ENCODE results near the gene GNAT1. TPM values are rescaled to one million over a fixed set of nuclear protein-coding genes. Genes with fewer than 3 reads are reported as not detected.

GNAT1 gene
- total RNA-seq, 3 donors from 2014 or later = not detected

GRCh38 chr3:50192124-50192523 lies 714 bp downstream of the GNAT1 start:
- Histone ChIP-seq H3K4me3 (no peak overlapping the region), H3K27me3 (peaks cover 14 to 30% of the 10 kb centered on the region in 2 donors), H3K36me3 (no peaks in the 10 kb centered on the region), H3K9me3 (no peaks in the 10 kb centered on the region), H3K4me1 (peaks cover 0 to 4% of the 10 kb centered on the region in 2 donors), H3K27ac (no peak overlapping the region)
- intact Hi-C loops (cut with DNase I; ENCODE audit: low total_unique reads) = no loop called here
- no peak for DNase-seq (ENCODE audit: low spot score in 2 of 2)
- TF ChIP-seq POLR2A (IDR thresholded peaks at IDR 0.05) (no peak), POLR2AphosphoS5 (IDR thresholded peaks at IDR 0.05) (no peak), CTCF (IDR thresholded peaks at IDR 0.05) (no peak)

GRCh38 chr3:50192689-50193141 lies 1.3 kb downstream of the GNAT1 start:
- Histone ChIP-seq H3K4me3 (peak overlapping the region in 1 of 3 donors; percentile 47), H3K36me3 (no peaks in the 10 kb centered on the region), H3K4me1 (peaks cover 0 to 4% of the 10 kb centered on the region in 2 donors), H3K27ac (no peak overlapping the region), H3K9me3 (no peaks in the 10 kb centered on the region), H3K27me3 (peaks cover 14 to 30% of the 10 kb centered on the region in 2 donors)
- peak; percentile 51 to 79 for DNase-seq (ENCODE audit: low spot score in 2 of 2)
- intact Hi-C loops (cut with DNase I; ENCODE audit: low total_unique reads) = loop anchor here (1.0 kb wide), 1 partner anchor 79 kb away; no protein-coding TSS in a partner anchor
- no peak for TF ChIP-seq POLR2A (IDR thresholded peaks at IDR 0.05)
- TF ChIP-seq POLR2AphosphoS5 (IDR thresholded peaks at IDR 0.05) = no peak
- peak; percentile 84 to 94 (median 87) for TF ChIP-seq CTCF (IDR thresholded peaks at IDR 0.05)

- intact Hi-C loops (cut with DNase I; ENCODE audit: low total_unique reads) = loop anchor here (1.0 kb wide), 1 partner anchor 78 kb away; no protein-coding TSS in a partner anchor
- TF ChIP-seq POLR2A (IDR thresholded peaks at IDR 0.05) (no peak), POLR2AphosphoS5 (IDR thresholded peaks at IDR 0.05) (no peak)
Observed at GRCh38 chr3:50193286-50193685, 1.9 kb downstream of the GNAT1 start.

GRCh38 chr3:50193746-50194127 lies 2.3 kb downstream of the GNAT1 start:
- H3K27ac ChIP-seq = no peak overlapping the region

More at GRCh38 chr3:50193286-50193685, 1.9 kb downstream of the GNAT1 start:
- Histone ChIP-seq H3K27me3 (peaks cover 14 to 30% of the 10 kb centered on the region in 2 donors), H3K36me3 (no peaks in the 10 kb centered on the region), H3K27ac (no peak overlapping the region), H3K9me3 (no peaks in the 10 kb centered on the region), H3K4me3 (peak overlapping the region in 1 of 3 donors; percentile 47), H3K4me1 (peaks cover 0 to 4% of the 10 kb centered on the region in 2 donors)
- no peak for DNase-seq (ENCODE audit: low spot score in 2 of 2)

GRCh38 chr3:50194128-50194902 lies 2.9 kb downstream of the GNAT1 start:
- Histone ChIP-seq H3K27me3 (peaks cover 14 to 30% of the 10 kb centered on the region in 2 donors), H3K9me3 (no peaks in the 10 kb centered on the region), H3K27ac (no peak overlapping the region), H3K4me3 (peak overlapping the region in 2 of 3 donors; percentile 3 to 47), H3K36me3 (no peaks in the 10 kb centered on the region), H3K4me1 (peaks cover 0 to 4% of the 10 kb centered on the region in 2 donors)
- DNase-seq (ENCODE audit: low spot score in 2 of 2) = peak; percentile 53 to 70
- intact Hi-C loops (cut with DNase I; ENCODE audit: low total_unique reads) = no loop called here
- TF ChIP-seq POLR2AphosphoS5 (IDR thresholded peaks at IDR 0.05) (peak in 1 of 3 donors; percentile 27), POLR2A (IDR thresholded peaks at IDR 0.05) (no peak), CTCF (IDR thresholded peaks at IDR 0.05) (peak; percentile 81 to 95 (median 84))

More at GRCh38 chr3:50193746-50194127, 2.3 kb downstream of the GNAT1 start:
- TF ChIP-seq CTCF (IDR thresholded peaks at IDR 0.05) = no peak
- TF ChIP-seq POLR2AphosphoS5 (IDR thresholded peaks at IDR 0.05) = no peak
- no peak for TF ChIP-seq POLR2A (IDR thresholded peaks at IDR 0.05)
- no peaks in the 10 kb centered on the region for H3K36me3 ChIP-seq
- H3K9me3 ChIP-seq = no peaks in the 10 kb centered on the region
- intact Hi-C loops (cut with DNase I; ENCODE audit: low total_unique reads) = loop anchor here (1.0 kb wide), 1 partner anchor 78 kb away; no protein-coding TSS in a partner anchor
- peak overlapping the region in 2 of 3 donors; percentile 3 to 47 for H3K4me3 ChIP-seq
- DNase-seq (ENCODE audit: low spot score in 2 of 2) = no peak
- H3K27me3 ChIP-seq = peaks cover 14 to 30% of the 10 kb centered on the region in 2 donors
- peaks cover 0 to 4% of the 10 kb centered on the region in 2 donors for H3K4me1 ChIP-seq

Data from breast epithelium (tissue), 4 donors.